Skeletal muscle cell (primary cell): ENCODE measurements around the gene PLEKHA7.
"Not testable (repeated sequence)": the region's sequence is repeated elsewhere in the genome, so short reads cannot be mapped to it uniquely, and the experiment has no call there.

Experiments used
- DNase-seq: peaks from one replicate; pipeline ENCODE4 v3.0.0-alpha.2; 2010; ENCODE audit warnings: low read depth
- H3K4me3 ChIP-seq: 2 replicates; pipeline ENCODE4 v1.5.1; 2011; ENCODE audit warnings: low read depth, mild to moderate bottlenecking, control low read depth, low read length, moderate library complexity

The PLEKHA7 gene, protein sequence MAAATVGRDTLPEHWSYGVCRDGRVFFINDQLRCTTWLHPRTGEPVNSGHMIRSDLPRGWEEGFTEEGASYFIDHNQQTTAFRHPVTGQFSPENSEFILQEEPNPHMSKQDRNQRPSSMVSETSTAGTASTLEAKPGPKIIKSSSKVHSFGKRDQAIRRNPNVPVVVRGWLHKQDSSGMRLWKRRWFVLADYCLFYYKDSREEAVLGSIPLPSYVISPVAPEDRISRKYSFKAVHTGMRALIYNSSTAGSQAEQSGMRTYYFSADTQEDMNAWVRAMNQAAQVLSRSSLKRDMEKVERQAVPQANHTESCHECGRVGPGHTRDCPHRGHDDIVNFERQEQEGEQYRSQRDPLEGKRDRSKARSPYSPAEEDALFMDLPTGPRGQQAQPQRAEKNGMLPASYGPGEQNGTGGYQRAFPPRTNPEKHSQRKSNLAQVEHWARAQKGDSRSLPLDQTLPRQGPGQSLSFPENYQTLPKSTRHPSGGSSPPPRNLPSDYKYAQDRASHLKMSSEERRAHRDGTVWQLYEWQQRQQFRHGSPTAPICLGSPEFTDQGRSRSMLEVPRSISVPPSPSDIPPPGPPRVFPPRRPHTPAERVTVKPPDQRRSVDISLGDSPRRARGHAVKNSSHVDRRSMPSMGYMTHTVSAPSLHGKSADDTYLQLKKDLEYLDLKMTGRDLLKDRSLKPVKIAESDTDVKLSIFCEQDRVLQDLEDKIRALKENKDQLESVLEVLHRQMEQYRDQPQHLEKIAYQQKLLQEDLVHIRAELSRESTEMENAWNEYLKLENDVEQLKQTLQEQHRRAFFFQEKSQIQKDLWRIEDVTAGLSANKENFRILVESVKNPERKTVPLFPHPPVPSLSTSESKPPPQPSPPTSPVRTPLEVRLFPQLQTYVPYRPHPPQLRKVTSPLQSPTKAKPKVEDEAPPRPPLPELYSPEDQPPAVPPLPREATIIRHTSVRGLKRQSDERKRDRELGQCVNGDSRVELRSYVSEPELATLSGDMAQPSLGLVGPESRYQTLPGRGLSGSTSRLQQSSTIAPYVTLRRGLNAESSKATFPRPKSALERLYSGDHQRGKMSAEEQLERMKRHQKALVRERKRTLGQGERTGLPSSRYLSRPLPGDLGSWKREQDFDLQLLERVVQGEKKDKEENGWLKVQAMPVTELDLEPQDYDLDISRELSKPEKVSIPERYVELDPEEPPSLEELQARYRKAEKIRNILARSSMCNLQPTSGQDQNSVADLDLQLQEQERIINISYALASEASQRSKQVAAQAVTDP

GRCh38 chr11:17014321-17014832, at the start of gene PLEKHA7:
TSS of gene PLEKHA7 (minus strand) at chr11:17014414. CDS start at chr11:17014401, 13 bp downstream.
- H3K4me3 ChIP-seq, result peak within 1 kb of the TSS; percentile 46
- no peak for DNase-seq

- H3K4me3 ChIP-seq, result no peak overlapping the region
- no peak for DNase-seq
Observed at GRCh38 chr11:17063171-17064002, 49.2 kb upstream of the PLEKHA7 start.

- H3K4me3 ChIP-seq, DNase-seq: not testable (repeated sequence)
Observed at GRCh38 chr11:17051146-17051545, 36.9 kb upstream of the PLEKHA7 start.

GRCh38 chr11:17048491-17048890, 34.3 kb upstream of the PLEKHA7 start:
- not testable (repeated sequence) for H3K4me3 ChIP-seq, DNase-seq

DNA sequence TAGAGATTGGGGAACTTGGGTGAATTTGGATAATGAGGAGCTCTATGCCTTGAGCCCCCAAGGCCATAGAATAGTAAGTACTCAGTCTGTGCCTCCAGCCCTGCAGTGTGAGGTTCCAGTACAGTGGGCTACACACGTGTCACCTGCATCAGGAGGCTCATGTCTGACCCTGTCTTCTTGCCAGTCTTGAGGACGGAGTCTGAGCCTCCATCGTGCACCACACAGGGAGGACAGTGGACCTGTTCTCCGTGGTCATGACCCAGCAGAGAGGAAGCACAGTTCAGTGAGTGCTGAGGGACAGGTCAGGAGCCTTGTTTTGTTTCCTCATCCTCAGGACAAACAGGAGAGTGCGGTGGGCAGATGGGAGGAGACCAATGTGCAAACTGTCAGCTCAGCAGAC, 32.5 kb upstream of the PLEKHA7 start:
- no peak overlapping the region for H3K4me3 ChIP-seq
- DNase-seq, result no peak

DNA sequence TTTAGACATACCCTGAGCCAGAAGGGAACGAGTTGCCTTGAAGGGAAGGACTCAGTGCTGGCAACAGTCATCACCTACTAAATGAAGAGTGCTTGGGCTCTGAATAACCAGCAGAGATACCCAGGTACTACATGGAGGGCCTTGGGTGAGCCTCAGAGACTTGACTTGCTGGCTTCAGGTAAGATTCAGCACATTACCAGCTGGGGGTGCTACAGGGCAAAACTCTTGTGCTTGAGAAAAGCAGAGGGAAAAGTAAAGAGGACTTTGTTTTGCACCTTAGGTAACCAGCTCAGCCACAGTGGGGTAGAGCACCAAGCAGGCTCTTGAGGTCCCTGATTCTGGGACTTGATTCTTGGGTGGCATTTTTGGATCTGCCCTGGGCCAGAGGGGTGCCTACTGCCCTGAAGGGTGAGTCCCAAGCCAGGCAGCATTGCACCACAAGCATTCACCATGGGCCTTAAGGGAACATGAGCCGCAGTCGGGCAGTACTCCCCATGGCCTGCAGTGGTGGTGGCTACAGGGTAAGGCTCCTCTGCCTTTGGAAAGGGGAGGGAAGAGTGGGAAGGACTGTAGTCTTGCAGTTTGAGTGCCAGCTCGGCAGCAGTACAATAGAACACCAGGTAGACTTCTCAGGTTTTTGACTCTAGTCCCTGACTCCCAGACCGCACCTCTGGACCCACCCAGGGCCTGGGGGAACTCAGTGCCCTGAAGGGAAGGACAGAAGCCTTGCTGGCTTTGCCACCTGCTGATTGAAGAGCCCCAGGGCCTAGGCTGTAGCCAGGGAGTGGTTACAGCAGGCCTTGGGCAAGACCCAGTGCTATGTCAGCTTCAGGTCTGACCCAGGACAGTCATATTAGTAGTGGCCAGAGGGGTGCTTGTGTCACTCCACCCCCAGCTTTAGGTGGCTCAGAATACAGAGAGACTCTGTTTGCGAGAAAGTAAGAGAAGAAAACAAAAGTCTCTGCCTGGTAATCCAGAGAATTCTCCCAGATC, 22.7 kb upstream of the PLEKHA7 start:
- no peak overlapping the region for H3K4me3 ChIP-seq
- DNase-seq, result no peak

GRCh38 chr11:17034027-17034426, 19.8 kb upstream of the PLEKHA7 start:
- not testable (repeated sequence) for H3K4me3 ChIP-seq, DNase-seq

- no peak for DNase-seq
- no peak overlapping the region for H3K4me3 ChIP-seq
Observed at GRCh38 chr11:17026487-17027082, 12.4 kb upstream of the PLEKHA7 start.

DNA sequence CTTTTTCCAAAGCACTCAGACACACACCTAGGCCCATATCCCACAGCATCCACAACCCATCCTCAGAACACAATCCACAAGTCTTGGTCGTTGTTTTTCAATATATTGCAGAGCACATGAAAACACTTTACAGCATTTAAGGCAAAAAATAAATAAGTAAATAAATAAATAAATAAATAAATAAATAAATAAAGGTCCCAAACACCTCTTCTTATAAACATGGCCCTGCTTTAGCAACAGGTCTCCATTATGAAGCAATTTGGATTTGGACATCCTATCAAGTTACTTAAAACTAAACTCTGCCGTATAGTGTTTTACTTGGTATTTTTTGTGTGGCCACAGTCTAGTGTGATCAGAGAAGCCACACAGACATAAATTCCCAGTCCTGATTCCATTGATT, 10.7 kb upstream of the PLEKHA7 start:
- no peak overlapping the region for H3K4me3 ChIP-seq
- DNase-seq, result no peak

GRCh38 chr11:17021511-17021910, 7.3 kb upstream of the PLEKHA7 start:
- H3K4me3 ChIP-seq, result no peak overlapping the region
- no peak for DNase-seq

DNA sequence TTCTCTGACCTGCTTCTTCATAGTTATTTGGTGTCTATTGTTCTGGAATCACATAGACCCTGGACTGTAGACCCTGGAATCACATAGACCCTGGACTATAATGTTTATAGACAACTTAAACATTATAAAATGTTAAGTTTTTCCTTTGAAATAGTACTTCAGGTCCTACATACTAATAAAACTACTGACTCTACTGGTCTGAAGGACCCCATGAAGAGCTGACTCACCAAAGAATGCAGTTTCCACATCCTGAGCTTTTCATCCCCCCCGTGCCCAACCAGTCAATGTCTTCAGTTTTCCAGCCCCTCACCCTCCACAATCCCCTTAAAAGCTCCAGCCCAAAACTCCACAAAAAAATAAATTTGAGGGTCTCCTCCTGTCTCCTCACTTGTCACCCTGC, 6.6 kb upstream of the PLEKHA7 start:
- DNase-seq, result peak; percentile 7
- H3K4me3 ChIP-seq, result no peak overlapping the region

DNA sequence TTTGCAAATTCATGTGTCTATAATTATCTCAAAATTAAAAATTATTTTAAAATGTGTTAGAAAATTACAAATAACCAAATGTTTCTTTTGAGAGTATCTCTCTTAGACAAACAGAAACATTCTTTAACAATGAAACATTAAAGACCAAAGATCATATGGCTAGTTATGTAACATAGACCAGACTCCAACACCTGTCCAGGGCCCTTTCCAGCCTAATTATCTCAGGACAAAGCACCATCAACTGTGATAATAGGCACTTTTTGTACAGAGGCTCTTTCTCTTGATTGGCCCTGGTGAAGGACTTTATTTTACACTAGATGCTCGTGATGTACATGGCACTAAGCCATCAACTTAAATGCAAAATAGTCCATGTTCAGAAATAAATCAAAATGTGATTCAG, 5.0 kb upstream of the PLEKHA7 start:
- H3K4me3 ChIP-seq, result no peak overlapping the region
- DNase-seq, result no peak

DNA sequence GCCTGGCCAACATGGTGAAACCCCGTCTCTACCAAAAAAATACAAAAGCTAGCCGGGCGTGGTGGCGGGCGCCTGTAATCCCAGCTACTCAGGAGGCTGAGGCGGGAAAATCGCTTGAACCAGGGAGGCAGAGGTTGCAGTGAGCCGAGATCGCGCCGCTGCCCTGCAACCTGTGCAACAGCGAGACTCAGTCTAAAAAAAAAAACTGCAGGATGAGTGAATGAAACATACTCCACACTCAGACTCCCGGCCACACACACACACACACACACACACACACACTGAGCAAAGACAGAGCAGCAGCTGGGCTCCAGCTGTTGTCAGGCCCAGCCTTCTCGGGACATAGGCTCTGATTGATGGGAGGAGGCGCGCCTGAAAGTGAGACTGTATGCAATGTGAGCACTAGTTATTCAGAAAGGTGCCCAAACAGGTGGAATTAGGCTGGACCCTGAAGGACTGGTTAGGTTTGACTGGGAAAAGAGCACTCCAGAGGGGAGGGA, 1.5 kb upstream of the PLEKHA7 start:
- DNase-seq, result peak; percentile 30
- no peak overlapping the region for H3K4me3 ChIP-seq

GRCh38 chr11:17014833-17015626, 816 bp upstream of the PLEKHA7 start:
- H3K4me3 ChIP-seq, result peak overlapping the region; percentile 32
- DNase-seq, result no peak

- no peak for DNase-seq
- H3K4me3 ChIP-seq, result peak overlapping the region; percentile 46
Observed at GRCh38 chr11:17013548-17014320, 480 bp downstream of the PLEKHA7 start.
